ENCODE data around the gene TMEM273.

Gene TMEM273

GRCh38 chr10:49169776-49170175 lies 18.4 kb downstream of the TMEM273 start:
- WGBS = 68% methylated on average over 3 of the region's 4 CpGs
- no peak overlapping the region for H2AK5ac ChIP-seq (ENCODE audit: low read length, severe bottlenecking)

GRCh38 chr10:49168831-49169500 lies 19.2 kb downstream of the TMEM273 start:
- DNase-seq = no peak
- Histone ChIP-seq H4K91ac (ENCODE audit: low read length) (no peak overlapping the region), H3K14ac (ENCODE audit: low read length in 2 of 2) (no peak overlapping the region), H3K23ac (ENCODE audit: low read length in 2 of 2) (no peak overlapping the region), H2BK15ac (ENCODE audit: low read depth, poor library complexity, severe bottlenecking) (no peak overlapping the region), H3K18ac (ENCODE audit: low read depth in 1 of 2, low read length in 2 of 2) (no peak overlapping the region), H3K4me2 (ENCODE audit: low read length, poor library complexity, severe bottlenecking) (no peak overlapping the region), H3K9ac (ENCODE audit: low read length) (no peak overlapping the region), H2BK120ac (ENCODE audit: low read depth, low read length) (no peak overlapping the region), H3K4ac (ENCODE audit: low read depth in 1 of 2, low read length in 2 of 2) (no peak overlapping the region), H2BK12ac (ENCODE audit: low read length in 2 of 2) (no peak overlapping the region), H3K36me3 (ENCODE audit: control insufficient read depth in 1 of 2, insufficient read depth in 2 of 2, low read depth in 1 of 2, low read length in 2 of 2) (no peaks in the 10 kb centered on the region), H2BK5ac (ENCODE audit: low read depth, low read length, poor library complexity, severe bottlenecking) (no peak overlapping the region), H3K4me3 (ENCODE audit: insufficient read depth in 1 of 2, low read depth in 1 of 2, low read length in 2 of 2) (no peak overlapping the region), H4K8ac (ENCODE audit: low read length) (no peak overlapping the region), H3K9me3 (ENCODE audit: control insufficient read depth, low read length) (no peaks in the 10 kb centered on the region), H3K27me3 (ENCODE audit: control insufficient read depth in 1 of 2, insufficient read depth in 1 of 2, low read length in 2 of 2) (peaks cover 0 to 16% of the 10 kb centered on the region in 2 experiments), H2AK5ac (ENCODE audit: low read length, severe bottlenecking) (no peak overlapping the region), H2AFZ (ENCODE audit: low read depth, low read length) (no peak overlapping the region), H3K79me1 (replicated peaks; ENCODE audit: low read length, poor library complexity, severe bottlenecking) (no peaks in the 10 kb centered on the region), H3K4me1 (ENCODE audit: control insufficient read depth, insufficient read depth, low read depth, low read length) (no peaks in the 10 kb centered on the region), H3K27ac (ENCODE audit: low read length, poor library complexity, severe bottlenecking) (no peak overlapping the region)
- 100% methylated on average over 2 of the region's 6 CpGs for WGBS

More at GRCh38 chr10:49169776-49170175, 18.4 kb downstream of the TMEM273 start:
- Histone ChIP-seq H2AFZ (ENCODE audit: low read depth, low read length) (no peak overlapping the region), H3K4me3 (ENCODE audit: insufficient read depth in 1 of 2, low read depth in 1 of 2, low read length in 2 of 2) (no peak overlapping the region), H2BK5ac (ENCODE audit: low read depth, low read length, poor library complexity, severe bottlenecking) (no peak overlapping the region), H3K27ac (ENCODE audit: low read length, poor library complexity, severe bottlenecking) (no peak overlapping the region), H3K4ac (ENCODE audit: low read depth in 1 of 2, low read length in 2 of 2) (no peak overlapping the region), H2BK15ac (ENCODE audit: low read depth, poor library complexity, severe bottlenecking) (no peak overlapping the region), H4K8ac (ENCODE audit: low read length) (no peak overlapping the region), H3K4me2 (ENCODE audit: low read length, poor library complexity, severe bottlenecking) (no peak overlapping the region), H3K9me3 (ENCODE audit: control insufficient read depth, low read length) (no peaks in the 10 kb centered on the region), H3K18ac (ENCODE audit: low read depth in 1 of 2, low read length in 2 of 2) (no peak overlapping the region), H3K9ac (ENCODE audit: low read length) (no peak overlapping the region), H3K14ac (ENCODE audit: low read length in 2 of 2) (no peak overlapping the region), H3K79me1 (replicated peaks; ENCODE audit: low read length, poor library complexity, severe bottlenecking) (no peaks in the 10 kb centered on the region), H2BK120ac (ENCODE audit: low read depth, low read length) (no peak overlapping the region), H3K36me3 (ENCODE audit: control insufficient read depth in 1 of 2, insufficient read depth in 2 of 2, low read depth in 1 of 2, low read length in 2 of 2) (no peaks in the 10 kb centered on the region), H2BK12ac (ENCODE audit: low read length in 2 of 2) (no peak overlapping the region), H3K27me3 (ENCODE audit: control insufficient read depth in 1 of 2, insufficient read depth in 1 of 2, low read length in 2 of 2) (peaks cover 0 to 16% of the 10 kb centered on the region in 2 experiments), H3K4me1 (ENCODE audit: control insufficient read depth, insufficient read depth, low read depth, low read length) (no peaks in the 10 kb centered on the region), H4K91ac (ENCODE audit: low read length) (no peak overlapping the region), H3K23ac (ENCODE audit: low read length in 2 of 2) (no peak overlapping the region)
- DNase-seq = no peak

- Histone ChIP-seq H3K27me3 (ENCODE audit: control insufficient read depth in 1 of 2, insufficient read depth in 1 of 2, low read length in 2 of 2) (peaks cover 0 to 13% of the 10 kb centered on the region in 2 experiments), H4K91ac (ENCODE audit: low read length) (no peak overlapping the region), H3K79me1 (replicated peaks; ENCODE audit: low read length, poor library complexity, severe bottlenecking) (no peaks in the 10 kb centered on the region), H2AK5ac (ENCODE audit: low read length, severe bottlenecking) (no peak overlapping the region), H2BK120ac (ENCODE audit: low read depth, low read length) (no peak overlapping the region), H3K27ac (ENCODE audit: low read length, poor library complexity, severe bottlenecking) (no peak overlapping the region), H3K9ac (ENCODE audit: low read length) (no peak overlapping the region), H3K23ac (ENCODE audit: low read length in 2 of 2) (no peak overlapping the region), H3K36me3 (ENCODE audit: control insufficient read depth in 1 of 2, insufficient read depth in 2 of 2, low read depth in 1 of 2, low read length in 2 of 2) (no peaks in the 10 kb centered on the region), H4K8ac (ENCODE audit: low read length) (no peak overlapping the region), H3K4me1 (ENCODE audit: control insufficient read depth, insufficient read depth, low read depth, low read length) (peaks cover 1% of the 10 kb centered on the region), H3K9me3 (ENCODE audit: control insufficient read depth, low read length) (no peaks in the 10 kb centered on the region), H3K4me3 (ENCODE audit: insufficient read depth in 1 of 2, low read depth in 1 of 2, low read length in 2 of 2) (no peak overlapping the region), H3K4me2 (ENCODE audit: low read length, poor library complexity, severe bottlenecking) (no peak overlapping the region), H3K4ac (ENCODE audit: low read depth in 1 of 2, low read length in 2 of 2) (no peak overlapping the region), H2BK12ac (ENCODE audit: low read length in 2 of 2) (no peak overlapping the region), H2AFZ (ENCODE audit: low read depth, low read length) (no peak overlapping the region), H2BK5ac (ENCODE audit: low read depth, low read length, poor library complexity, severe bottlenecking) (no peak overlapping the region), H2BK15ac (ENCODE audit: low read depth, poor library complexity, severe bottlenecking) (no peak overlapping the region), H3K14ac (ENCODE audit: low read length in 2 of 2) (no peak overlapping the region), H3K18ac (ENCODE audit: low read depth in 1 of 2, low read length in 2 of 2) (no peak overlapping the region)
- DNase-seq = no peak
- WGBS = 85% methylated on average over 4 of the region's 4 CpGs
These were observed 20.0 kb downstream of the TMEM273 start for GRCh38 chr10:49168171-49168540.

- H3K36me3 ChIP-seq (ENCODE audit: control insufficient read depth in 1 of 2, insufficient read depth in 2 of 2, low read depth in 1 of 2, low read length in 2 of 2) = no peaks in the 10 kb centered on the region
- no peak overlapping the region for H2BK120ac ChIP-seq (ENCODE audit: low read depth, low read length)
- H3K4me1 ChIP-seq (ENCODE audit: control insufficient read depth, insufficient read depth, low read depth, low read length) = peaks cover 1% of the 10 kb centered on the region
- no peak overlapping the region for H2BK15ac ChIP-seq (ENCODE audit: low read depth, poor library complexity, severe bottlenecking)
- no peak for DNase-seq
- H3K23ac ChIP-seq (ENCODE audit: low read length in 2 of 2) = no peak overlapping the region
- no peak overlapping the region for H3K4me3 ChIP-seq (ENCODE audit: insufficient read depth in 1 of 2, low read depth in 1 of 2, low read length in 2 of 2)
- WGBS = 83% methylated on average over 12 of the region's 12 CpGs
- H3K79me1 ChIP-seq (replicated peaks; ENCODE audit: low read length, poor library complexity, severe bottlenecking) = no peaks in the 10 kb centered on the region
- no peak overlapping the region for H2BK12ac ChIP-seq (ENCODE audit: low read length in 2 of 2)
- no peak overlapping the region for H4K91ac ChIP-seq (ENCODE audit: low read length)
- no peaks in the 10 kb centered on the region for H3K9me3 ChIP-seq (ENCODE audit: control insufficient read depth, low read length)
- H3K27me3 ChIP-seq (ENCODE audit: control insufficient read depth in 1 of 2, insufficient read depth in 1 of 2, low read length in 2 of 2) = peaks cover 0 to 16% of the 10 kb centered on the region in 2 experiments
- no peak overlapping the region for H3K4me2 ChIP-seq (ENCODE audit: low read length, poor library complexity, severe bottlenecking)
- H3K14ac ChIP-seq (ENCODE audit: low read length in 2 of 2) = no peak overlapping the region
- H3K27ac ChIP-seq (ENCODE audit: low read length, poor library complexity, severe bottlenecking) = no peak overlapping the region
- no peak overlapping the region for H2AFZ ChIP-seq (ENCODE audit: low read depth, low read length)
- H2BK5ac ChIP-seq (ENCODE audit: low read depth, low read length, poor library complexity, severe bottlenecking) = no peak overlapping the region
- H4K8ac ChIP-seq (ENCODE audit: low read length) = no peak overlapping the region
- no peak overlapping the region for H3K18ac ChIP-seq (ENCODE audit: low read depth in 1 of 2, low read length in 2 of 2)
- H2AK5ac ChIP-seq (ENCODE audit: low read length, severe bottlenecking) = no peak overlapping the region
- H3K4ac ChIP-seq (ENCODE audit: low read depth in 1 of 2, low read length in 2 of 2) = no peak overlapping the region
- H3K9ac ChIP-seq (ENCODE audit: low read length) = no peak overlapping the region
These were observed 20.6 kb downstream of the TMEM273 start for GRCh38 chr10:49167425-49168170.

All from mesenchymal stem cell (in vitro differentiated cells and primary cell).